ENCODE measurements around the gene CREBBP. TPM values are rescaled to one million over a fixed set of nuclear protein-coding genes. Genes with fewer than 3 reads are reported as not detected.
A peak's percentile ranks its signal among the peaks of the same experiment; 100 is the strongest.

The CREBBP gene
- total RNA-seq, 1 experiment from 2014 or later: 23.3 TPM

- Histone ChIP-seq H3K27me3 (no peaks in the 10 kb centered on the region), H3K4me3 (no peak overlapping the region), H3K36me3 (peaks cover 15% of the 10 kb centered on the region), H3K9me3 (replicated peaks) (no peaks in the 10 kb centered on the region; the same call in 1 of the 2 replicates), H3K4me1 (no peaks in the 10 kb centered on the region), H3K27ac (no peak overlapping the region)
- no peak for DNase-seq
Observed at GRCh38 chr16:3832668-3833067, 47.8 kb downstream of the CREBBP start.

DNA sequence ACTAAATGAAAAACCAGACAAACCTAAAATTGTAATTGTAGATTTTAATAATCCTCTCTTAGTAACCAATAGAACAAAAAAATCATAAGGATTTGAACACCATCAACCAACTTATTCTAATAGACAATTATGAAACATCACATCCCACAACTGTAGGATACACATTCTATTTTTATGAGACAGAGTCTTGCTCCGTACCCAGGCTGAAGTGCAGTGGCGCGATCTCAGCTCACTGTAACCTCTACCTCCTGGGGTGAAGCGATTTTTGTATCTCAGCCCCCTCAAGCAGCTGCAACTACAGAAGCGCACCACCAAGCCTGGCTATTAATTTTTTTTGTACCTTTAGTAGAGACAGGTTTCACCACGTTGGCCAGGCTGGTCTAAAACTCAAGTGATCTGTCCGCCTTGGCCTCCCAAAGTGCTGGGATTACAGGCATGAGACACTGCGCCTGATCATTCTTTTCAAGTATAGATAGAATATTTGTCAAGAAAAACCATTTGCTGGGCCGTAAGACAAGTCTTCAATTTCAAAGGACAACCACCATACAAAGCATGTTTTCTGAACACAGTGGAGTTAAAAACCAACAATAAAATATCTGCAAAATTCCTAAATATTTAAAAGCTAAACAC, 49.8 kb downstream of the CREBBP start:
- no peaks in the 10 kb centered on the region; the same call in 1 of the 2 replicates for H3K9me3 ChIP-seq (replicated peaks)
- no peak overlapping the region for H3K27ac ChIP-seq
- H3K4me1 ChIP-seq: peaks cover under 1% of the 10 kb centered on the region; the same call in 1 of the 2 replicates
- H3K36me3 ChIP-seq: peaks cover 10% of the 10 kb centered on the region
- no peaks in the 10 kb centered on the region for H3K27me3 ChIP-seq
- DNase-seq: no peak
- H3K4me3 ChIP-seq: no peak overlapping the region

DNA sequence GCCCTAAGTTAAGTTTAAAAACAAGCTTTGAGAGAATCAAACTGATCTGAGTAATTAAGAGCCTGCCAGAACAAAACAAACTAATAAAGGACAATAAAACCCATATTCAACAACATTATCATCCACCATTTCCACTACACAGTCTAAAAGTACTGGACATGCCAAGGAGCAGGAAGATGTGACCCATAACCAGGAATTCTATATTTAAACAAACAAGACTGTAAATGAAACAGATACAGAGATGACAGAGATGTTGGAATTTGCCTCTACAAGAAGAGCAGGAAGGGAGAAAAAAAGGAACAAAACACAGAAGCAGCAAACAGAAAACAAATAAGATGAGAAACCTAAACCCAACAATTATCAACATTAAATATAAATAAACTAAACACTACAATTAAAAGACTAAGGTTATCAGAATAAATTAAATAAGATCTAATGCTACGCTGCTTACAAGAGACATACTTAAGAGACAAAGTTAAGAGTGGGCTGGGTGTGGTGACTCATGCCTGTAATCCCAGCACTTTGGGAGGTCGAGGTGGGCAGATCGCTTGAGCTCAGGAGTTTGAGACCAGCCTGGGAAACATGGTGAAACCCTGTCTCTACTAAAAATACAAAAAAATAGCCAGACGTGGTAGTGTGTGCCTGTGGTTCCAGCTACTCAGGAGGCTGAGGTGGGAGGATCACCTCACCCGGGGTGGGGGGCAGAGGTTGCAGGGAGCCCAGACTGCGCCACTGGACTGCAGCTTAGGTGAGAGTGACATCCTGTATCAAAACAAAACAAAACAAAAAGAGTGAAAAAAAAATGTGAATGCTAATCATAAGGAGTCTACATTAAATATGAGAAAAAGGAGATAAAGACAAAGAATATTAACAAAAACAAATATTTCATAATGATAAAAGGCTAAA, 50.6 kb downstream of the CREBBP start:
- H3K27me3 ChIP-seq: no peaks in the 10 kb centered on the region
- no peak for DNase-seq
- H3K27ac ChIP-seq: no peak overlapping the region
- peaks cover 10% of the 10 kb centered on the region for H3K36me3 ChIP-seq
- peaks cover 4% of the 10 kb centered on the region; the same call in 1 of the 2 replicates for H3K4me1 ChIP-seq
- H3K4me3 ChIP-seq: no peak overlapping the region
- H3K9me3 ChIP-seq (replicated peaks): no peaks in the 10 kb centered on the region; the same call in 1 of the 2 replicates

- no peaks in the 10 kb centered on the region for H3K27me3 ChIP-seq
- no peak overlapping the region for H3K27ac ChIP-seq
- H3K4me3 ChIP-seq: no peak overlapping the region
- peaks cover 10% of the 10 kb centered on the region for H3K36me3 ChIP-seq
- H3K9me3 ChIP-seq (replicated peaks): no peaks in the 10 kb centered on the region; the same call in 1 of the 2 replicates
- no peak for DNase-seq
- H3K4me1 ChIP-seq: peaks cover 4% of the 10 kb centered on the region; the same call in 1 of the 2 replicates
Observed at GRCh38 chr16:3825940-3826339, 54.6 kb downstream of the CREBBP start.

DNA sequence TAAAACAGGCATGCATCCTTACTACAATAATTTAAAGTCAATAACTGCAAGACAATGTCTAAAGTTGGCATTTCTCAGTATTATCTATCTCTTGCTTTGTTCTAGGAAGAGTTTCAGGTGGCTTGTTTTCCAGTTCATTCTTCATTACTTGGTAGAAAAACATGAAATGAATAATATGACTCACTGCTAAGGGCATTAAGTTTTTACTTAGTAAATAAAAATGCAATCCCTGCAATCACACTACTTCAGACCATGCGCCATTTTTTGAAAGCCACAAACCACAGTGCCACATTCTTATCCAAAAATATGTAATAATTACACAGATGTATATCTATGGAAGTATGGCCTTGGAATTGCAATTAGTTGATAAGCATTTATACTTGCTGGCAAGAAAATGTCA, 55.4 kb downstream of the CREBBP start:
- Histone ChIP-seq H3K27ac (no peak overlapping the region), H3K4me1 (peaks cover 10% of the 10 kb centered on the region), H3K27me3 (no peaks in the 10 kb centered on the region), H3K4me3 (no peak overlapping the region), H3K9me3 (replicated peaks) (no peaks in the 10 kb centered on the region; the same call in 1 of the 2 replicates), H3K36me3 (peaks cover 10% of the 10 kb centered on the region; the same call in 1 of the 2 replicates)
- DNase-seq: no peak

- peaks cover 4% of the 10 kb centered on the region; the same call in 1 of the 2 replicates for H3K36me3 ChIP-seq
- no peak for DNase-seq
- H3K4me3 ChIP-seq: no peak overlapping the region
- H3K9me3 ChIP-seq (replicated peaks): no peaks in the 10 kb centered on the region
- H3K4me1 ChIP-seq: peaks cover 17% of the 10 kb centered on the region
- H3K27ac ChIP-seq: no peak overlapping the region
- no peaks in the 10 kb centered on the region for H3K27me3 ChIP-seq
Observed at GRCh38 chr16:3824121-3824795, 56.3 kb downstream of the CREBBP start.

DNA sequence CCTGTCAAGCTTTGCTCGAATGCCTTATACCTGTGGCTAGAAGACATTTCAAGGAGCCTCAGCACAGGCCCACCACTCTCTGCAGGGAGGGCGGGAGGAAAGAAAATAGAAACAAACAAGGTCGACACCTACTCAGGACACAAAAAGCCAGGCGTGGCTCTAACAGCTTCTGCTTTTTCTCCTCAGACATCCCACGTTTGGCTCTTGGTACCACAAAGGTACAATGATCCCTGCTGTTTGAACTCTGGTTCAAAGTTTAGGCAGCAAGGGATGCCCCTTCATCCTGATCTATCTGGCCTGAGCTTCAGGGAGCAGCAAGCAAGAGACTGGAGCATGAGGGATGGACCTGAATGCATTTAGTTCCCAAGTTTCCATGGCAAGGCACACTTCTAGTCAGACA, 57.1 kb downstream of the CREBBP start:
- H3K4me1 ChIP-seq: peaks cover 17% of the 10 kb centered on the region

GRCh38 chr16:3822366-3823045, 58.0 kb downstream of the CREBBP start:
- Histone ChIP-seq H3K27me3 (no peaks in the 10 kb centered on the region), H3K36me3 (no peaks in the 10 kb centered on the region), H3K4me3 (no peak overlapping the region), H3K9me3 (replicated peaks) (no peaks in the 10 kb centered on the region), H3K4me1 (peaks cover 17% of the 10 kb centered on the region), H3K27ac (no peak overlapping the region)
- no peak for DNase-seq

More for the DNA sequence above, 57.1 kb downstream of the CREBBP start:
- H3K27ac ChIP-seq: no peak overlapping the region
- H3K36me3 ChIP-seq: peaks cover 2% of the 10 kb centered on the region; the same call in 1 of the 2 replicates
- H3K27me3 ChIP-seq: no peaks in the 10 kb centered on the region
- H3K9me3 ChIP-seq (replicated peaks): no peaks in the 10 kb centered on the region
- DNase-seq: no peak
- no peak overlapping the region for H3K4me3 ChIP-seq

DNA sequence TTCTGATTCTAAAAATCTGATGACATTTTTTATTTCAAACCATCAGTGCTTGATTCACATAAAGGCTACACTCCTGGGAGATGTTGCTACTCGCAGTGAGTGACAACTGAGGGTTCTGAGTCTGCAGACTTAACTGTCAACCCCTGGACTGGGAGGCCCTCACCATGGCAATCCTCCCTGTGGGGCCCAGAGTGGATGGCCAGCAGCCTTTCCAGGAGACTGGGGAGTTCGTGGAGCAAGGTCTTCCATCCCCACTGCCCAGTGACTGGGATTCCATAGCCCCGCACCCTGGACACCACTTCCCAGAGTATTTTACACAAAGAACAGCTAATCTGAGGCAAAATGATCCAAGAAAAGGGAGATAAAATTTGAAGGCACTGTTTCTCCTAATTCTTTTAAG, 59.3 kb downstream of the CREBBP start:
- H3K9me3 ChIP-seq (replicated peaks): no peaks in the 10 kb centered on the region
- peaks cover 17% of the 10 kb centered on the region for H3K4me1 ChIP-seq

GRCh38 chr16:3819746-3820724, 60.5 kb downstream of the CREBBP start:
- Histone ChIP-seq H3K27me3 (no peaks in the 10 kb centered on the region), H3K36me3 (no peaks in the 10 kb centered on the region), H3K27ac (no peak overlapping the region), H3K4me3 (no peak overlapping the region), H3K4me1 (peaks cover 13% of the 10 kb centered on the region), H3K9me3 (replicated peaks) (no peaks in the 10 kb centered on the region)
- peak; percentile 45 to 87 for DNase-seq

More for the DNA sequence above, 59.3 kb downstream of the CREBBP start:
- H3K4me3 ChIP-seq: no peak overlapping the region
- no peak overlapping the region for H3K27ac ChIP-seq
- no peaks in the 10 kb centered on the region for H3K27me3 ChIP-seq
- DNase-seq: no peak
- H3K36me3 ChIP-seq: no peaks in the 10 kb centered on the region

DNA sequence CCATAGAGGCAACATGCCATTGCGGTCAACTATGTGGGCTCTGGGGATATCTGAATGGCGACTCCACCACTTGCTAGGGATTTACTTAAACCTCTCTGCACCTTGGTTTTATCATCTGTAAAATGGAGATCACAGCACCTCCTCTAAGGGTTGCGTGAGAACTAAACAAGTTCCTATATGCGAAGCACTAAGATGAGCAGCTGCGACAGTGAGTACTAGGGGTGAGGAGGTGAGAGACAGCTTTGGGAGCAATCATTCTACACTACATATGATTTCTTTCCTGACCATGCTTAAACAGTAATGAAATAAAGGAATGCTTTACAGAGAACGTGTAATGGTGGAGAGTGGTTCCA, 61.4 kb downstream of the CREBBP start:
- DNase-seq: no peak
- no peaks in the 10 kb centered on the region for H3K9me3 ChIP-seq (replicated peaks)
- H3K4me1 ChIP-seq: peaks cover 13% of the 10 kb centered on the region
- H3K27me3 ChIP-seq: no peaks in the 10 kb centered on the region
- no peaks in the 10 kb centered on the region for H3K36me3 ChIP-seq
- H3K4me3 ChIP-seq: no peak overlapping the region
- H3K27ac ChIP-seq: no peak overlapping the region

- no peak for DNase-seq
- H3K36me3 ChIP-seq: no peaks in the 10 kb centered on the region; the same call in 1 of the 2 replicates
- H3K4me3 ChIP-seq: no peak overlapping the region
- H3K9me3 ChIP-seq (replicated peaks): no peaks in the 10 kb centered on the region
- H3K4me1 ChIP-seq: peaks cover 13% of the 10 kb centered on the region
- no peak overlapping the region for H3K27ac ChIP-seq
- no peaks in the 10 kb centered on the region for H3K27me3 ChIP-seq
Observed at GRCh38 chr16:3816326-3816725, 64.2 kb downstream of the CREBBP start.

DNA sequence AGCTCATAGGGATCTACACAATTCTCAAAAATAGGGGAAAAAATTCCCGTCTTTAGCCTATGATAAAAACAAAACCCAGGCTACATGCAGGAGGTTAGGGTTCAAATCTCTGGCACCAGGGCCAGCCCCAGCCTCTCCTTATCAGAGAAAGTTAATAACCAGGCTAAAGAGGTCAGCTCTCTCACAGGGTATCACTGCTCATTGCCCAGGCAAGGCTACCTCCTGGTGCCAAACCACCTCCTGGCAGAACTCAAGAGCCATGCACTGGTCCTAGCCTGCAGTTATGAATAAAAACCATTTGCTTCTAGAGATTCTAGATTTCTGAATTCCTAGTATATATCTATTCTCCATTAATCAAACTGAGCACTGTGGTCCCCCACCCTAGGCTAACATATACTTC, 65.8 kb downstream of the CREBBP start:
- DNase-seq: no peak
- no peaks in the 10 kb centered on the region for H3K9me3 ChIP-seq (replicated peaks)
- no peak overlapping the region for H3K4me3 ChIP-seq
- no peaks in the 10 kb centered on the region for H3K27me3 ChIP-seq
- no peak overlapping the region for H3K27ac ChIP-seq
- peaks cover 4% of the 10 kb centered on the region for H3K4me1 ChIP-seq
- H3K36me3 ChIP-seq: peaks cover 5% of the 10 kb centered on the region
